Measurements from ENCODE around the gene C5orf24.
"Not testable (repeated sequence)": the region's sequence is repeated elsewhere in the genome, so short reads cannot be mapped to it uniquely, and the experiment has no call there.

DNA sequence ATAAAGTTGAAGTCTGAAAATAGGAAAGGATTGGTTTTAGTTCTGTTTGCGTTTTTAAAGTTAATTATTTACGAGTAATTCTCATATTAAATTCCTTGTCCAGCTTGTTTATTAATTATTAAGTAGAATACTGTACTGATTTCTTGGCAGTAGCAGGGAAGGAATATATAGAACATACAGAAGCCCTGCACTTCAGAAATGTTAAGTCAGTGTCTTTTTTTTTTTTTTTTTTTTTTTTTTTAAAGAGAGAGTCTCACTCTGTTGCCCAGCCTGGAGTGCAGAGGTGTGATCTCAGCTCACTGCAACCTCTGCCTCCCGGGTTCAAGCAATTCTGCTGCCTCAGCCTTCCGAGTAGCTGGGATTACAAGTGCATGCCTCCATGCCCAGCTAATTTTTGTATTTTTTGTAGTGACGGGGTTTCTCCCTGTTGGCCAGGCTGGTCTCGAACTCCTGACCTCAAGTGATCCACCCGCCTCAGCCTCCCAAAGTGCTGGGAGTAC lies 3.7 kb downstream of the C5orf24 start:
- TF ChIP-seq ATF7 (IDR thresholded peaks at IDR 0.05; ENCODE audit: low read depth); CTCF (IDR thresholded peaks at IDR 0.05 in 2 of 3, conservative IDR thresholded peaks at IDR 0.05 in 1 of 3; ENCODE audit: control insufficient read depth in 2 of 3, extremely low read depth in 1 of 3, insufficient read depth in 1 of 3, low read depth in 3 of 3, low read length in 3 of 3); SMAD1 (IDR thresholded peaks at IDR 0.05; ENCODE audit: low read depth, partially characterized antibody); RAD21 (IDR thresholded peaks at IDR 0.05; ENCODE audit: insufficient read depth, low read depth, low read length); EZH2 (IDR thresholded peaks at IDR 0.05; ENCODE audit: borderline replicate concordance, control insufficient read depth, low read depth, low read length); TCF12 (IDR thresholded peaks at IDR 0.05; ENCODE audit: low read depth, low read length); CREM (IDR thresholded peaks at IDR 0.05; ENCODE audit: low read depth); ZSCAN29 (IDR thresholded peaks at IDR 0.05); POLR2AphosphoS5 (IDR thresholded peaks at IDR 0.05; ENCODE audit: low read length); KDM1A (IDR thresholded peaks at IDR 0.05; ENCODE audit: borderline replicate concordance): not testable (repeated sequence)
- TF ChIP-seq, protein P1, sequence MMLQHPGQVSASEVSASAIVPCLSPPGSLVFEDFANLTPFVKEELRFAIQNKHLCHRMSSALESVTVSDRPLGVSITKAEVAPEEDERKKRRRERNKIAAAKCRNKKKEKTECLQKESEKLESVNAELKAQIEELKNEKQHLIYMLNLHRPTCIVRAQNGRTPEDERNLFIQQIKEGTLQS (IDR thresholded peaks at IDR 0.05; ENCODE audit: borderline replicate concordance, extremely low read depth, low read depth, low read length) = not testable (repeated sequence)
- TF ChIP-seq, protein P2, sequence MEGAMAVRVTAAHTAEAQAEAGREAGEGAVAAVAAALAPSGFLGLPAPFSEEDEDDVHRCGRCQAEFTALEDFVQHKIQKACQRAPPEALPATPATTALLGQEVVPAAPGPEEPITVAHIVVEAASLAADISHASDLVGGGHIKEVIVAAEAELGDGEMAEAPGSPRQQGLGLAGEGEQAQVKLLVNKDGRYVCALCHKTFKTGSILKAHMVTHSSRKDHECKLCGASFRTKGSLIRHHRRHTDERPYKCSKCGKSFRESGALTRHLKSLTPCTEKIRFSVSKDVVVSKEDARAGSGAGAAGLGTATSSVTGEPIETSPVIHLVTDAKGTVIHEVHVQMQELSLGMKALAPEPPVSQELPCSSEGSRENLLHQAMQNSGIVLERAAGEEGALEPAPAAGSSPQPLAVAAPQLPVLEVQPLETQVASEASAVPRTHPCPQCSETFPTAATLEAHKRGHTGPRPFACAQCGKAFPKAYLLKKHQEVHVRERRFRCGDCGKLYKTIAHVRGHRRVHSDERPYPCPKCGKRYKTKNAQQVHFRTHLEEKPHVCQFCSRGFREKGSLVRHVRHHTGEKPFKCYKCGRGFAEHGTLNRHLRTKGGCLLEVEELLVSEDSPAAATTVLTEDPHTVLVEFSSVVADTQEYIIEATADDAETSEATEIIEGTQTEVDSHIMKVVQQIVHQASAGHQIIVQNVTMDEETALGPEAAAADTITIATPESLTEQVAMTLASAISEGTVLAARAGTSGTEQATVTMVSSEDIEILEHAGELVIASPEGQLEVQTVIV (IDR thresholded peaks at IDR 0.05; ENCODE audit: borderline replicate concordance, partially characterized antibody) = not testable (repeated sequence)

Measured in GM12878 (cell line).